K562 (cell line): ENCODE measurements around the gene UBALD2. TPM values are rescaled to one million over a fixed set of nuclear protein-coding genes. Genes with fewer than 3 reads are reported as not detected.

Experiments used
- CHD1 ChIP-seq: fragments of 200-600 bp; sonication (generic); IDR thresholded peaks from one replicate; pipeline ENCODE4 v1.6.1; 2012; ENCODE audit warnings: mild to moderate bottlenecking, moderate library complexity, low read length, inconsistent platforms
- FOXA3 ChIP-seq, 2 experiments: fragments of 450-650 bp in 1 of 2; sonication (generic) in 1 of 2; formaldehyde crosslinking; IDR thresholded peaks in 1 of 2; conservative IDR thresholded peaks in 1 of 2; 2 replicates each; pipeline versions ENCODE4 v1.4.0 to v1.8.0; 2020 to 2022; ENCODE audit warnings: mild to moderate bottlenecking in 2 of 2, missing genetic modification reagents in 1 of 2
- GTF3C2 ChIP-seq: IDR thresholded peaks from 3 replicates; pipeline ENCODE4 v1.6.1; 2011; ENCODE audit warnings: borderline replicate concordance, mild to moderate bottlenecking, moderate library complexity; ENCODE audit not compliant: insufficient read length; ENCODE audit errors: extremely low read depth
- HNRNPLL ChIP-seq: fragments of 200-400 bp; formaldehyde crosslinking; IDR thresholded peaks from 2 replicates; pipeline ENCODE4 v1.6.1; 2017; ENCODE audit warnings: low read length, low read depth, mild to moderate bottlenecking; ENCODE audit not compliant: poor library complexity, severe bottlenecking
- KAT8 ChIP-seq: fragments of 450-650 bp; IDR thresholded peaks from 2 replicates; pipeline ENCODE4 v1.6.1; 2016; ENCODE audit warnings: low read depth, mild to moderate bottlenecking
- MBD2 ChIP-seq: sonication (generic); IDR thresholded peaks from 2 replicates; pipeline ENCODE4 v1.6.1; 2016; ENCODE audit warnings: low read depth, borderline replicate concordance
- MLLT1 ChIP-seq, 2 experiments: fragments of 450-650 bp; IDR thresholded peaks; 2 replicates each; pipeline ENCODE4 v1.6.1; 2016
- MXI1 ChIP-seq: IDR thresholded peaks from 2 replicates; pipeline ENCODE4 v1.6.1; 2011; ENCODE audit warnings: low read depth, mild to moderate bottlenecking, improper control_type of control experiment, low read length
- NR4A1 ChIP-seq, 2 experiments: fragments of 250-450 bp in 1 of 2; fragments of 450-650 bp in 1 of 2; sonication (Bioruptor Pico) in 1 of 2; IDR thresholded peaks; 2 replicates each; pipeline versions ENCODE4 v1.4.0 to v1.6.1; 2016 to 2020; ENCODE audit warnings: mild to moderate bottlenecking in 2 of 2, missing compliant biosample characterization in 1 of 2, missing genetic modification characterization in 1 of 2, moderate library complexity in 1 of 2
- PHF8 ChIP-seq: fragments of 200-600 bp; sonication (generic); IDR thresholded peaks from 2 replicates; pipeline ENCODE4 v1.6.1; 2012; ENCODE audit warnings: mixed run types, mild to moderate bottlenecking, inconsistent platforms, low read length, moderate library complexity, borderline replicate concordance
- RB1 ChIP-seq: fragments of 450-650 bp; IDR thresholded peaks from 2 replicates; pipeline ENCODE4 v1.6.1; 2017; ENCODE audit warnings: low read depth, mild to moderate bottlenecking
- RFX7 ChIP-seq: fragments of 250-450 bp; sonication (Bioruptor Pico); IDR thresholded peaks from 2 replicates; pipeline ENCODE4 v1.5.1; 2021; ENCODE audit warnings: mild to moderate bottlenecking
- SP1 ChIP-seq: sonication (generic); formaldehyde crosslinking; IDR thresholded peaks from 2 replicates; pipeline ENCODE4 v1.8.1; 2022; ENCODE audit warnings: mild to moderate bottlenecking, missing genetic modification reagents
- TAF1 ChIP-seq: IDR thresholded peaks from 2 replicates; pipeline ENCODE4 v1.6.1; 2011; ENCODE audit warnings: mild to moderate bottlenecking, low read length, moderate library complexity; ENCODE audit not compliant: insufficient read depth, control insufficient read depth, severe bottlenecking; ENCODE audit errors: extremely low read depth
- ZNF263 ChIP-seq: sonication (generic); formaldehyde crosslinking; IDR thresholded peaks from 2 replicates; pipeline ENCODE4 v1.8.0; 2022; ENCODE audit warnings: mild to moderate bottlenecking, missing genetic modification reagents, borderline replicate concordance
- ZNF518B ChIP-seq: fragments of 250-450 bp; sonication (Bioruptor Pico); IDR thresholded peaks from 2 replicates; pipeline ENCODE4 v1.5.0; 2021; ENCODE audit warnings: mild to moderate bottlenecking, moderate library complexity
- ZNF76 ChIP-seq: fragments of 250-450 bp; sonication (Bioruptor Pico); IDR thresholded peaks from 2 replicates; pipeline ENCODE4 v1.4.0; 2020; ENCODE audit warnings: mild to moderate bottlenecking, moderate library complexity, borderline replicate concordance
- ZNF77 ChIP-seq: fragments of 250-450 bp; sonication (Bioruptor Pico); IDR thresholded peaks from 2 replicates; pipeline ENCODE4 v1.5.0; 2020
- polyA plus RNA-seq, 8 experiments: library from polyadenylated mRNA; depleted of rRNA in 4 of 8; stranded (reverse) in 5 of 8; unstranded in 3 of 8; fragments of >200 nt; fragmentation: Nextera tagmentation in 2 of 8; fragmentation: Illumina TruSeq in 1 of 8; extraction: Ambion mirVana in 2 of 8; extraction: Trizol in 1 of 8; gene quantifications; 2 replicates each; pipeline versions ENCODE4 v1.2.1 to v1.2.3, GENCODE V29; 2011 to 2014; ENCODE audit warnings: inconsistent platforms in 1 of 8, missing spikeins in 1 of 8
- total RNA-seq, 7 experiments: library from RNA; depleted of rRNA in 6 of 7; stranded (reverse); fragments of >200 nt in 6 of 7; fragmentation: Illumina TruSeq in 2 of 7; extraction: Trizol in 2 of 7; gene quantifications; 2 replicates each; pipeline versions ENCODE4 v1.2.1 to v1.2.3, GENCODE V29; 2011 to 2021; ENCODE audit warnings: low replicate concordance in 1 of 7

The UBALD2 gene
- total and polyA plus RNA-seq, 9 of the 15 experiments (the other 6 are each of a cell fraction or from before 2014, with no cell fraction given): 2.3 to 94.1 (median 25.3) TPM

GRCh38 chr17:76264755-76265623 lies at the start of gene UBALD2 (continued):
- TF ChIP-seq MBD2: peak; percentile 96
- TF ChIP-seq RFX7: no peak
- peak; percentile 62; the same call in 1 of the 2 replicates for TF ChIP-seq PHF8
- TF ChIP-seq NR4A1 (CRISPR knock-in tag; IDR thresholded peaks at IDR 0.05): no peak
- peak; percentile 89 for TF ChIP-seq NR4A1 (tag; IDR thresholded peaks at IDR 0.05)
- TF ChIP-seq RB1: peak; percentile 77
- TF ChIP-seq CHD1: no peak
- TF ChIP-seq ZNF76 (CRISPR knock-in tag): 0 out of 2 replicates have a peak, but pooled peaks have one; percentile 8
- TF ChIP-seq KAT8: no peak
- no peak for TF ChIP-seq ZNF518B (CRISPR knock-in tag)
- TF ChIP-seq SP1 (CRISPR knock-in tag): peak; percentile 94
- TF ChIP-seq ZNF77 (CRISPR knock-in tag): no peak
- TF ChIP-seq FOXA3 (CRISPR knock-in tag; conservative IDR thresholded peaks at IDR 0.05 in 1 of 2, IDR thresholded peaks at IDR 0.05 in 1 of 2): peak in 1 of 2 experiments; percentile 29; a peak in 1 of 4 replicates
- peak; percentile 74 for TF ChIP-seq HNRNPLL
- TF ChIP-seq MXI1: no peak; the same call in 1 of the 2 replicates
- TF ChIP-seq ZNF263 (CRISPR knock-in tag): no peak
- peak in 1 of 2 experiments; percentile 97; a peak in 2 of 4 replicates for TF ChIP-seq MLLT1 (IDR thresholded peaks at IDR 0.05)
- no peak for TF ChIP-seq GTF3C2
- TF ChIP-seq TAF1: peak; percentile 86
